HepG2 (cell line): Measurements from ENCODE around the gene CACTIN. TPM values are rescaled to one million over a fixed set of nuclear protein-coding genes. Genes with fewer than 3 reads are reported as not detected.

Experiments
- ATAC-seq: fragments of 200-7000 bp; cut with Tn5 transposase; 3 replicates; pipeline ENCODE4 v1.9.1; 2020; ENCODE audit warnings: mild to moderate bottlenecking, moderate library complexity
- BruUV-seq: library from RNA; stranded (reverse); fragments of 400-500 nt; replicated peaks from 2 replicates; lab custom pipeline; 2021; lab: Mats Ljungman, UMichigan
- CTCF ChIA-PET: fragments of 300-600 bp; formaldehyde crosslinking; extraction: SDS; loops from one replicate; lab custom pipeline; 2021; ENCODE audit warnings: low total read pairs, inconsistent platforms, low intra/inter-chr PET ratio; lab: Yijun Ruan, JAX
- POLR2A ChIA-PET: fragments of 350-600 bp; sonication (Branson Sonifier 250); formaldehyde crosslinking; loops from one replicate; lab custom pipeline; 2020; ENCODE audit warnings: antibody characterized with exemption, inconsistent platforms; lab: Yijun Ruan, JAX
- DNase-seq: peaks from one replicate; pipeline ENCODE4 v3.0.0-alpha.2; 2015; ENCODE audit warnings: low spot score
- FAIRE-seq: peaks from 3 replicates; lab custom pipeline; 2011; peaks lifted over from hg19 to GRCh38; lab: Jason Lieb, UNC
- H2AFZ ChIP-seq: one replicate; pipeline ENCODE4 v1.6.1; 2011; ENCODE audit warnings: low read length, inconsistent platforms
- H3K27ac ChIP-seq: fragments of 300-600 bp; 3 replicates; pipeline ENCODE4 v1.8.0; 2011; ENCODE audit warnings: mixed run types, mild to moderate bottlenecking, mixed read lengths, low read length, inconsistent platforms; ENCODE audit not compliant: insufficient read depth; ENCODE audit errors: extremely low read length
- H3K27me3 ChIP-seq, 2 experiments: fragments of 200-600 bp in 1 of 2; 2 replicates in 1 of 2; 3 replicates in 1 of 2; pipeline versions ENCODE4 v1.6.0 to v1.8.0; 2011; ENCODE audit warnings: low read length in 2 of 2, mild to moderate bottlenecking in 2 of 2, moderate library complexity in 2 of 2, inconsistent platforms in 1 of 2; ENCODE audit not compliant: insufficient read depth in 2 of 2, control insufficient read depth in 1 of 2
- H3K36me3 ChIP-seq, 2 experiments: fragments of 200-600 bp in 1 of 2; replicated peaks in 1 of 2; 2 replicates in 1 of 2; 3 replicates in 1 of 2; pipeline versions ENCODE4 v1.5.1 to v1.8.0; 2011; ENCODE audit warnings: low read length in 2 of 2, inconsistent platforms in 1 of 2; ENCODE audit not compliant: insufficient read depth in 2 of 2, control insufficient read depth in 1 of 2
- H3K4me1 ChIP-seq: 2 replicates; pipeline ENCODE4 v1.5.1; 2012; ENCODE audit warnings: low read length, inconsistent platforms; ENCODE audit not compliant: insufficient read depth
- H3K4me2 ChIP-seq: 2 replicates; pipeline ENCODE4 v1.6.0; 2011; ENCODE audit warnings: low read depth, low read length, inconsistent platforms
- H3K4me3 ChIP-seq, 3 experiments: fragments of 200-600 bp in 1 of 3; sonication (generic), shearing (Covaris generic) in 1 of 3; replicated peaks in 1 of 3; 2 replicates each; pipeline ENCODE4 v1.5.1; 2011 to 2016; ENCODE audit warnings: low read length in 3 of 3, inconsistent platforms in 2 of 3, low read depth in 2 of 3, mild to moderate bottlenecking in 2 of 3, control low read depth in 1 of 3, mixed read lengths in 1 of 3; ENCODE audit not compliant: insufficient read depth in 1 of 3
- H3K79me2 ChIP-seq: one replicate; pipeline ENCODE4 v1.6.1; 2011; ENCODE audit warnings: low read length, inconsistent platforms; ENCODE audit not compliant: insufficient read depth
- H3K9ac ChIP-seq: 2 replicates; pipeline ENCODE4 v1.6.0; 2011; ENCODE audit warnings: mild to moderate bottlenecking, low read depth, low read length, inconsistent platforms; ENCODE audit not compliant: insufficient read depth
- H3K9me3 ChIP-seq: 2 replicates; pipeline ENCODE4 v1.5.1; 2012; ENCODE audit warnings: mild to moderate bottlenecking, low read length
- H4K20me1 ChIP-seq: 2 replicates; pipeline ENCODE4 v1.6.0; 2011; ENCODE audit warnings: inconsistent platforms, mild to moderate bottlenecking, low read length, moderate library complexity; ENCODE audit not compliant: insufficient read depth
- CCAR2 ChIP-seq: fragments of 200-400 bp; formaldehyde crosslinking; optimal IDR thresholded peaks from 2 replicates; pipeline ENCODE3; 2018; ENCODE audit warnings: low read depth, mild to moderate bottlenecking, low read length, moderate library complexity
- DMAP1 ChIP-seq: IDR thresholded peaks from 2 replicates; pipeline ENCODE4 v1.6.1; 2016
- GZF1 ChIP-seq: sonication (generic); formaldehyde crosslinking; IDR thresholded peaks from 2 replicates; pipeline ENCODE4 v1.5.1; 2020; ENCODE audit warnings: mild to moderate bottlenecking, missing genetic modification reagents
- HDAC1 ChIP-seq: sonication (generic); formaldehyde crosslinking; IDR thresholded peaks from 2 replicates; pipeline ENCODE4 v1.5.1; 2020; ENCODE audit warnings: mild to moderate bottlenecking, missing genetic modification reagents
- HNRNPL ChIP-seq: fragments of 200-400 bp; formaldehyde crosslinking; IDR thresholded peaks from 2 replicates; pipeline ENCODE4 v1.6.1; 2017; ENCODE audit warnings: mild to moderate bottlenecking, low read depth, low read length
- RBM39 ChIP-seq: fragments of 200-400 bp; formaldehyde crosslinking; IDR thresholded peaks from one replicate; pipeline ENCODE4 v1.6.1; 2018; ENCODE audit warnings: antibody characterized with exemption, mild to moderate bottlenecking, low read depth, low read length; ENCODE audit not compliant: poor library complexity, severe bottlenecking
- TMF1 ChIP-seq: sonication (generic); formaldehyde crosslinking; IDR thresholded peaks from 2 replicates; pipeline ENCODE4 v1.8.1; 2022; ENCODE audit warnings: low read depth, missing genetic modification reagents
- ZNF720 ChIP-seq: sonication (generic); formaldehyde crosslinking; IDR thresholded peaks from 2 replicates; pipeline ENCODE4 v1.4.0; 2020; ENCODE audit warnings: missing genetic modification reagents
- WGBS: methylation state at CpG from one replicate; pipeline ENCODE4 v1.1.6; 2017; ENCODE audit warnings: low lambda C conversion rate; 5-methylcytosine and 5-hydroxymethylcytosine counted together
- in situ Hi-C: cut with HindIII; loops from 2 replicates; pipeline ENCODE4 v1.10.0; 2017; ENCODE audit warnings: low pct_unique_long_range_greater_than_20kb; ENCODE audit not compliant: extremely low pct_ligation_motif_present
- intact Hi-C: fragments of 100-400 bp; cut with micrococcal nuclease; formaldehyde crosslinking; loops from one replicate; pipeline ENCODE4 v1.10.0; 2022; ENCODE audit not compliant: unreplicated experiment
- polyA plus RNA-seq, 8 experiments: library from polyadenylated mRNA; depleted of rRNA in 3 of 8; stranded (reverse) in 7 of 8; unstranded in 1 of 8; fragments of >200 nt; fragmentation: Illumina TruSeq in 4 of 8; extraction: Trizol in 4 of 8; gene quantifications; 2 replicates each; pipeline versions ENCODE4 v1.2.1 to v1.2.3, GENCODE V29; 2011 to 2016; ENCODE audit warnings: low read depth in 4 of 8, missing spikeins in 1 of 8, mixed read lengths in 1 of 8; ENCODE audit not compliant: insufficient read depth in 1 of 8
- total RNA-seq, 5 experiments: library from RNA; depleted of rRNA; stranded (reverse); fragments of >200 nt; fragmentation: Illumina TruSeq; extraction: Trizol; gene quantifications; 2 replicates each; pipeline ENCODE4 v1.2.3, GENCODE V29; 2016; ENCODE audit warnings: low read depth in 1 of 5
- TF ChIP-seq, protein P1 (sequence below): IDR thresholded peaks from 2 replicates; pipeline ENCODE4 v1.6.1; 2016; ENCODE audit warnings: missing genetic modification reagents, missing compliant biosample characterization
- TF ChIP-seq, protein P2 (sequence below): IDR thresholded peaks from 2 replicates; pipeline ENCODE4 v1.4.0; 2020; ENCODE audit warnings: mild to moderate bottlenecking, missing genetic modification reagents
- TF ChIP-seq, protein P3 (sequence below): sonication (generic); formaldehyde crosslinking; IDR thresholded peaks from 2 replicates; pipeline ENCODE4 v1.9.0; 2021; ENCODE audit warnings: missing genetic modification reagents, mild to moderate bottlenecking, borderline replicate concordance
- TF ChIP-seq, protein P4 (sequence below): sonication (generic); formaldehyde crosslinking; IDR thresholded peaks from 2 replicates; pipeline ENCODE4 v1.5.1; 2020; ENCODE audit warnings: missing genetic modification reagents, mild to moderate bottlenecking, borderline replicate concordance
- TF ChIP-seq, protein P5 (sequence below): sonication (generic); formaldehyde crosslinking; IDR thresholded peaks from 2 replicates; pipeline ENCODE4 v1.9.0; 2022; ENCODE audit warnings: low read depth, missing genetic modification reagents

CACTIN gene
- total and polyA plus RNA-seq, 2 of the 13 experiments (the other 11 are each of a cell fraction or from before 2014, with no cell fraction given), result 10.0 to 16.6 TPM

DNA sequence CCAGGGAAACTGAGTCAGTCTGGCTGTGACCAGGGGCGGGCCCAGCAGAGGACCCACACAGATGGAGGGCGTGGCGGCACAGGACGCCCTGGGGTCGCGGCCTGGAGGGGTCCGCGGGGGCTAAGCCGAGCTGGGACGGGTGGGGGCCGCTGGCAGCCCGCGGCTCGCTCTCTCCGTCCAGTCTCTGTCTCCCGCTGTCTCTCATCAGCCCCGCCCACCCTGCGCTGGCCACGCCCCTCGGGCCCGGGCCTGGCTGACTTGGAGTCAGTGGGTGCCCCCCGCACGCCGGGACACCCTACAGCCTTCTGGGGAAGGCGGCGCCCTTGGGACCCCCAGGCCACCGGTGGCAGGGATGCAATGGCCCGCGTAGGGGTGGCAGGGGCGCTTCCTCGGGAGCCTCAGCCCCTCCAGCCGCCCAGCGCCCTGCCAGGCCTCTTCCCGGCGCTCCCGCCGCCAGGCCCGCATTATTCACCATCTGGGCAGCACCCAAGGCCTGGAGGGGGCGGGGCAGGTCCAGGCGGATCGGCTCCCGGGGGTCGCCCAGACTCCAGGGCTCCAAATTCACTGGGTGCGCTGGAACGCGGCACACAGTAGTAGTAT lies 19.8 kb downstream of the CACTIN start, which contains the start of gene TBXA2R (continued):
- TF ChIP-seq, protein P1, sequence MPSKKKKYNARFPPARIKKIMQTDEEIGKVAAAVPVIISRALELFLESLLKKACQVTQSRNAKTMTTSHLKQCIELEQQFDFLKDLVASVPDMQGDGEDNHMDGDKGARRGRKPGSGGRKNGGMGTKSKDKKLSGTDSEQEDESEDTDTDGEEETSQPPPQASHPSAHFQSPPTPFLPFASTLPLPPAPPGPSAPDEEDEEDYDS (CRISPR knock-in tag), result no peak
- TF ChIP-seq RBM39, result peak; percentile 42

DNA sequence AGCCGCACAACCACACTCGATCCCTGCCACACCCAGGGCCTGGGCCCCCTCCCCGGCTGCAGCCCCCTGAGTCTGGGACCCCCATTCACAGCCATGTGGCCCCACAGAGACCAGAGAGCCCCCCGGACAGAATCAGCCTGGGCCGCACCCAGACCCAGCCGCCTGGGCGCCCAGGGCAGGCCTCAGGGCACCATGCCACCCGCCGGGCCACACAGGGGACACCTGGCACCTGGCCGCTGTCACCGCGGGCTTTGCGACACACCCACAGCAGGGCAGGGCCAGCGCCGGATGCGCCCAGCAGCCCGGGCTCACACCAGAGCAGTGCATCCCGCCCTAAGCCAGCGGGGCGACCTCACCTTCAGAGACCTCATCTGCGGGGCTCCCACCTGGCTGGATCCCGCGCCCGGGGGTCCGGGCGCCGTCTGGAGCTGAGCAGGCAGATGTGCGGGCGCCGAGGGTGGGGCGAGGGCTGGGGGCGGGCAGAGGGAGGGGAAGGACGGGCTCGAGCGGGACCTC lies 20.4 kb downstream of the CACTIN start:
- H3K4me1 ChIP-seq, result peaks cover 48% of the 10 kb centered on the region
- H3K4me2 ChIP-seq, result peak overlapping the region; percentile 77
- no peak overlapping the region for H2AFZ ChIP-seq
- H3K9ac ChIP-seq, result no peak overlapping the region
- DNase-seq (no peak), FAIRE-seq (no peak), ATAC-seq (peak; percentile 53)
- in situ Hi-C loops, result no loop called here
- peaks cover 0 to 29% of the 10 kb centered on the region in 2 experiments; a peak in 2 of 5 replicates for H3K27me3 ChIP-seq
- 0 out of 5 replicates have a peak, but pooled peaks cover 0 to 2% of the 10 kb centered on the region in 2 experiments for H3K36me3 ChIP-seq
- no peaks in the 10 kb centered on the region for H4K20me1 ChIP-seq
- intact Hi-C loops, result no loop called here
- peak overlapping the region; percentile 37 to 59 (median 49); a peak in 5 of 6 replicates for H3K4me3 ChIP-seq
- no peaks in the 10 kb centered on the region for H3K9me3 ChIP-seq
- no peaks in the 10 kb centered on the region for H3K79me2 ChIP-seq
- WGBS, result 50% methylated on average over 1 of the region's 35 CpGs
- POLR2A ChIA-PET, result no interaction called here
- no peak overlapping the region for H3K27ac ChIP-seq
- BruUV-seq, result no TSS peak
- CTCF ChIA-PET, result no interaction called here
- TF ChIP-seq, protein P2, sequence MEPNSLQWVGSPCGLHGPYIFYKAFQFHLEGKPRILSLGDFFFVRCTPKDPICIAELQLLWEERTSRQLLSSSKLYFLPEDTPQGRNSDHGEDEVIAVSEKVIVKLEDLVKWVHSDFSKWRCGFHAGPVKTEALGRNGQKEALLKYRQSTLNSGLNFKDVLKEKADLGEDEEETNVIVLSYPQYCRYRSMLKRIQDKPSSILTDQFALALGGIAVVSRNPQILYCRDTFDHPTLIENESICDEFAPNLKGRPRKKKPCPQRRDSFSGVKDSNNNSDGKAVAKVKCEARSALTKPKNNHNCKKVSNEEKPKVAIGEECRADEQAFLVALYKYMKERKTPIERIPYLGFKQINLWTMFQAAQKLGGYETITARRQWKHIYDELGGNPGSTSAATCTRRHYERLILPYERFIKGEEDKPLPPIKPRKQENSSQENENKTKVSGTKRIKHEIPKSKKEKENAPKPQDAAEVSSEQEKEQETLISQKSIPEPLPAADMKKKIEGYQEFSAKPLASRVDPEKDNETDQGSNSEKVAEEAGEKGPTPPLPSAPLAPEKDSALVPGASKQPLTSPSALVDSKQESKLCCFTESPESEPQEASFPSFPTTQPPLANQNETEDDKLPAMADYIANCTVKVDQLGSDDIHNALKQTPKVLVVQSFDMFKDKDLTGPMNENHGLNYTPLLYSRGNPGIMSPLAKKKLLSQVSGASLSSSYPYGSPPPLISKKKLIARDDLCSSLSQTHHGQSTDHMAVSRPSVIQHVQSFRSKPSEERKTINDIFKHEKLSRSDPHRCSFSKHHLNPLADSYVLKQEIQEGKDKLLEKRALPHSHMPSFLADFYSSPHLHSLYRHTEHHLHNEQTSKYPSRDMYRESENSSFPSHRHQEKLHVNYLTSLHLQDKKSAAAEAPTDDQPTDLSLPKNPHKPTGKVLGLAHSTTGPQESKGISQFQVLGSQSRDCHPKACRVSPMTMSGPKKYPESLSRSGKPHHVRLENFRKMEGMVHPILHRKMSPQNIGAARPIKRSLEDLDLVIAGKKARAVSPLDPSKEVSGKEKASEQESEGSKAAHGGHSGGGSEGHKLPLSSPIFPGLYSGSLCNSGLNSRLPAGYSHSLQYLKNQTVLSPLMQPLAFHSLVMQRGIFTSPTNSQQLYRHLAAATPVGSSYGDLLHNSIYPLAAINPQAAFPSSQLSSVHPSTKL (CRISPR knock-in tag), result no peak
- TF ChIP-seq, protein P3, sequence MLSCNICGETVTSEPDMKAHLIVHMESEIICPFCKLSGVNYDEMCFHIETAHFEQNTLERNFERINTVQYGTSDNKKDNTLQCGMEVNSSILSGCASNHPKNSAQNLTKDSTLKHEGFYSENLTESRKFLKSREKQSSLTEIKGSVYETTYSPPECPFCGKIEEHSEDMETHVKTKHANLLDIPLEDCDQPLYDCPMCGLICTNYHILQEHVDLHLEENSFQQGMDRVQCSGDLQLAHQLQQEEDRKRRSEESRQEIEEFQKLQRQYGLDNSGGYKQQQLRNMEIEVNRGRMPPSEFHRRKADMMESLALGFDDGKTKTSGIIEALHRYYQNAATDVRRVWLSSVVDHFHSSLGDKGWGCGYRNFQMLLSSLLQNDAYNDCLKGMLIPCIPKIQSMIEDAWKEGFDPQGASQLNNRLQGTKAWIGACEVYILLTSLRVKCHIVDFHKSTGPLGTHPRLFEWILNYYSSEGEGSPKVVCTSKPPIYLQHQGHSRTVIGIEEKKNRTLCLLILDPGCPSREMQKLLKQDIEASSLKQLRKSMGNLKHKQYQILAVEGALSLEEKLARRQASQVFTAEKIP, result no peak
- no peak for TF ChIP-seq HDAC1 (CRISPR knock-in tag)
- TF ChIP-seq CCAR2, result no peak
- TF ChIP-seq, protein P4, sequence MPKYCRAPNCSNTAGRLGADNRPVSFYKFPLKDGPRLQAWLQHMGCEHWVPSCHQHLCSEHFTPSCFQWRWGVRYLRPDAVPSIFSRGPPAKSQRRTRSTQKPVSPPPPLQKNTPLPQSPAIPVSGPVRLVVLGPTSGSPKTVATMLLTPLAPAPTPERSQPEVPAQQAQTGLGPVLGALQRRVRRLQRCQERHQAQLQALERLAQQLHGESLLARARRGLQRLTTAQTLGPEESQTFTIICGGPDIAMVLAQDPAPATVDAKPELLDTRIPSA (CRISPR knock-in tag), result no peak
- no peak for TF ChIP-seq DMAP1 (CRISPR knock-in tag)
- TF ChIP-seq TMF1, result no peak
- no peak for TF ChIP-seq ZNF720 (CRISPR knock-in tag)
- TF ChIP-seq, protein P5, sequence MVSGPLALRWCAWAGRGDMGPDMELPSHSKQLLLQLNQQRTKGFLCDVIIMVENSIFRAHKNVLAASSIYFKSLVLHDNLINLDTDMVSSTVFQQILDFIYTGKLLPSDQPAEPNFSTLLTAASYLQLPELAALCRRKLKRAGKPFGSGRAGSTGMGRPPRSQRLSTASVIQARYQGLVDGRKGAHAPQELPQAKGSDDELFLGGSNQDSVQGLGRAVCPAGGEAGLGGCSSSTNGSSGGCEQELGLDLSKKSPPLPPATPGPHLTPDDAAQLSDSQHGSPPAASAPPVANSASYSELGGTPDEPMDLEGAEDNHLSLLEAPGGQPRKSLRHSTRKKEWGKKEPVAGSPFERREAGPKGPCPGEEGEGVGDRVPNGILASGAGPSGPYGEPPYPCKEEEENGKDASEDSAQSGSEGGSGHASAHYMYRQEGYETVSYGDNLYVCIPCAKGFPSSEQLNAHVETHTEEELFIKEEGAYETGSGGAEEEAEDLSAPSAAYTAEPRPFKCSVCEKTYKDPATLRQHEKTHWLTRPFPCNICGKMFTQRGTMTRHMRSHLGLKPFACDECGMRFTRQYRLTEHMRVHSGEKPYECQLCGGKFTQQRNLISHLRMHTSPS (CRISPR knock-in tag), result 0 out of 2 replicates have a peak, but pooled peaks have one; percentile 47
- TF ChIP-seq GZF1 (CRISPR knock-in tag), result no peak
- peak; percentile 73 for TF ChIP-seq HNRNPL
